HUES48 (cell line): ENCODE measurements around the gene CRYBB3.

Experiments used
- H3K27ac ChIP-seq: one replicate; pipeline ENCODE4 v1.7.0; 2013; ENCODE audit warnings: low read depth, low read length, inconsistent platforms
- H3K27me3 ChIP-seq: 2 replicates; pipeline ENCODE4 v1.6.1; 2013; ENCODE audit warnings: mild to moderate bottlenecking, low read length; ENCODE audit not compliant: control insufficient read depth, insufficient read depth
- H3K36me3 ChIP-seq: 2 replicates; pipeline ENCODE4 v1.6.1; 2013; ENCODE audit warnings: low read length; ENCODE audit not compliant: control insufficient read depth, insufficient read depth
- H3K4me1 ChIP-seq: 2 replicates; pipeline ENCODE4 v1.6.1; 2013; ENCODE audit warnings: mild to moderate bottlenecking, low read length; ENCODE audit not compliant: control insufficient read depth, insufficient read depth
- H3K4me3 ChIP-seq: 2 replicates; pipeline ENCODE4 v1.5.1; 2013; ENCODE audit warnings: mild to moderate bottlenecking, low read depth, low read length
- H3K9ac ChIP-seq: 2 replicates; pipeline ENCODE4 v1.6.1; 2013; ENCODE audit warnings: mild to moderate bottlenecking, low read depth, low read length, moderate library complexity
- H3K9me3 ChIP-seq: 2 replicates; pipeline ENCODE4 v1.6.1; 2013; ENCODE audit warnings: low read length; ENCODE audit not compliant: control insufficient read depth, insufficient read depth

Gene CRYBB3

DNA sequence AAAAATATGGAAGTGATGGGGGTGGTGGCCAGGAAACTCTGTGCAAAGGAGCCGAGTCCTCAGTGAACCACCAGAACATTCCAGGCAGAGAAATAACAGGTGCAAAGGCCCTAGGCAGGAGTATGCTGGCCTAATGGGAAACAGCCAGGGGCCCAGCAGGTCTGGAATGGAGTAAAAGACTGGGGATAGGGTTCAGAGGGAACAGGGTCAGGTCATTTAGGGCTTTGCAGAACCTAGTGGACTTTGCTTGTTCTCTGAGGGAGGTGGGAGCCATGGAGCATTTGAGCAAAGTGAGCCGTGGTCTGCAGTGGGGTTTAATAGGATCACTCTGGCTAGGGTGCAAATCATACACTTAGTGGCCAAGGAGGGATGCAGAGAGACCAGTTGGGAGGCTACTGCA lies 8.7 kb downstream of the CRYBB3 start:
- Histone ChIP-seq H3K4me3 (no peak overlapping the region), H3K4me1 (no peaks in the 10 kb centered on the region), H3K27me3 (no peaks in the 10 kb centered on the region), H3K9ac (no peak overlapping the region), H3K27ac (no peak overlapping the region), H3K36me3 (no peaks in the 10 kb centered on the region), H3K9me3 (no peaks in the 10 kb centered on the region)

DNA sequence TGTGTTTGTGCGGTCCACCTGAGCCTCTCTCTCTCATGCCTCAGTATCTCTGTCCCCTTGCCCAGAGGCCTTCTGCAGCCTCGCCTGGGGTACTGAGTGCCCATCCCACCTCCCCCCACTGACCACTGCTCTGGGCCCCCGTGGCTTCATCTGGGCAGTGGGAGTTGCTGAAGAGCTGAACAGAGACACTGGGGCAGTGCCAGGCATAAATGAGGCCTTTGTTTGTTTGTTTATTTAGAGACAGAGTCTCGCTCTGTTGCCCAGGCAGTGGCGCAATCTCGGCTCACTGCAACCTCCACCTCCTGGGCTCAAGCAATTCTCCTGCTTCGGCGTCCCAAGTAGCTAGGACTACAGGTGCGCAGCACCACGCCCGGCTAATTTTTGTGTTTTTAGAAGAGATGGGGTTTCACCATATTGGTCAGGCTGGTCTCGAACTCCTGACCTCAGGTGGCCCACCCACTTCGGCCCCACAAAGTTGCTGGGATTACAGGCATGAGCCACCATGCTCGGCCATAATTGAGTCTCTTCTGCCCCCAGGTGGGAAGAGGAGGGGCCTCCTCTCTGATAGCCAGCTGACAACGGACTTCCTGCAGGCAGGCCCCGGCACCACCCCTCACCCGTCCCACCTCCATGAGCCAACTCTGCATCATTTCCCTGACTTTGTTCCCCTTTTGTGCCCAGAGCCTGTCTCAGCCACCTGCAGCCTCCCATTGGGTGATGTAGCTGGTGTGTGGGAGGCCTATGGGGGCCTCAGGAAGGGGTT lies 9.3 kb downstream of the CRYBB3 start:
- Histone ChIP-seq H3K4me3 (no peak overlapping the region), H3K27ac (no peak overlapping the region), H3K4me1 (no peaks in the 10 kb centered on the region), H3K36me3 (no peaks in the 10 kb centered on the region), H3K9me3 (no peaks in the 10 kb centered on the region; the same call in 1 of the 2 replicates), H3K27me3 (no peaks in the 10 kb centered on the region), H3K9ac (no peak overlapping the region)

DNA sequence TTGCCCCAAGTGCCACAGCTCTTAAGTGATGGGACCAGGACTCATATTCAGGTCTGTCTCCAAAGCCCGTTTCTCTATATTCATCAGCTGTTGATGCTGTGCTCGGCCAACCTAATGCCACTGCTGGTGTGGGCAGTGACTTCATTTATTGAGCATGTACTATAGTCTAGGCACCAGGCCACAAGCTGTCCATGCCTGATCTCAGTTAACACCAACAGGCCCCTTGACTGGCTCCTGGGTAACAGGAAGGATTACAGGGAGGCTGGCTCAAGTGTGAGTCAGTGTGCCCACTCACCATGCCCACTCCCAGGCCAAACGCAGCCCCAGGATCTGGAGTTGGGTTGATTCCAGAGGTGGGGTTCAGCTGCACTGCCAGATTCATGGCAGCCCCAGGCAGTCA lies 11.1 kb downstream of the CRYBB3 start:
- H3K36me3 ChIP-seq, result no peaks in the 10 kb centered on the region
- H3K4me3 ChIP-seq, result no peak overlapping the region
- H3K9me3 ChIP-seq, result no peaks in the 10 kb centered on the region; the same call in 1 of the 2 replicates
- no peak overlapping the region for H3K27ac ChIP-seq
- no peak overlapping the region for H3K9ac ChIP-seq
- H3K27me3 ChIP-seq, result no peaks in the 10 kb centered on the region
- H3K4me1 ChIP-seq, result no peaks in the 10 kb centered on the region

DNA sequence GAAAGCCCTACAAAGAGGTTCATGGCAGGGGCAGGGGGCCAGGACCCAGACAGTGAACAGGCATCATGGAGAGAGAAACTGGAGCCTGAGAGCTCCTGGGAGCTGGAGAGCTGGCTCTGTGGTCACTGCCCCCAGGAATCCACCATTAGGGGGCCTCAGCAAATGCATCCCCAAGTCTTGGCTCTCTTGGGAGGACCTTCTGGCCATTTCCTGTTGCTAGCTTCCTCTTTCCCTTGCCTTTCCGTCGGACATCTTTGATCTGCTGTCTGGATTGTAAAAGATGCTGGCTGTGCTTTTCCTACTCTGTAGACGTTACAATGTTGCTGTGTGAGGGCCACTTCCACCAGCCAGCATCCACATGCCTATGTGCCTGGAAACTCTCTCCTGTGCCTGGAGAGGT lies 12.7 kb downstream of the CRYBB3 start:
- Histone ChIP-seq H3K4me1 (no peaks in the 10 kb centered on the region), H3K4me3 (no peak overlapping the region), H3K36me3 (no peaks in the 10 kb centered on the region), H3K27ac (no peak overlapping the region), H3K27me3 (no peaks in the 10 kb centered on the region), H3K9me3 (no peaks in the 10 kb centered on the region; the same call in 1 of the 2 replicates), H3K9ac (no peak overlapping the region)

DNA sequence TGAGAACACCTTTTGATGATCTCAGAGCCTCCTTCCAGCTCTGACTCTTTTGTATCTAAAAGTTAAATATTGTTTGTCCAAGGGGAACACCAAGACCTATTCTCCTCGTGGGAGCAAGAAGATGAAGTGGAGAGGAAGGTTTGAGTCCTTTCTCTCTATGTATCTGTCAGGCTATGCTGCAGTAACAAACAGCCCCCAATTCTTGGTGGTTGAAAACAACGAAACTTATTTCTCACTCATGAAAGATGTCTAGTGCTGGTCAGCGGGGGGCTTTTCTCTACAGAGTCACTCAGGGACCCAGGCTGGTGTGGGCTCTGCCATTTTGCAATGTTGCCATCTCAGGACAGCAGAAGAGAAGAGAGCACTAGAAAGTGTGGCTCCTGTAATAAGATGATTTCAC lies 13.6 kb downstream of the CRYBB3 start:
- no peak overlapping the region for H3K27ac ChIP-seq
- no peak overlapping the region for H3K4me3 ChIP-seq
- no peak overlapping the region for H3K9ac ChIP-seq
- no peaks in the 10 kb centered on the region for H3K4me1 ChIP-seq
- H3K9me3 ChIP-seq, result no peaks in the 10 kb centered on the region; the same call in 1 of the 2 replicates
- no peaks in the 10 kb centered on the region for H3K27me3 ChIP-seq
- H3K36me3 ChIP-seq, result no peaks in the 10 kb centered on the region

DNA sequence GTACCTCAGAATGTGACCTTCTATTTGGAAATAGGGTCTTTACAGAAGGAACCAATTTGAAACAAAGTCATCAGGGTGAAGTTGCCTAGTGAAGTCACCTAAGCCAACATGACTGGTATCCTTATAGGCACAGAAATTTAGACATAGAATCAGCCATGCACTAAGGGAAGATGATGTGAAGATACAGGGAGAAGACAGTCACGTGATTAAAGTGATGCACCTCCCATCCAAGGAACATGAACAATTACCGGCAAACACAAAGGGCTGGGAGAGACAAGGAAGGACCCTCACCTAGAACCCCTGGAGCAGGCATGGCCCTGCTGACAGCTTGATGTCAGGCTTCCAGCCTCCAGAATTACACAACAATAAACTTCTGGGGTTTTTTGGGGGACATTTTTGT lies 16.6 kb downstream of the CRYBB3 start:
- H3K9ac ChIP-seq, result no peak overlapping the region
- H3K9me3 ChIP-seq, result no peaks in the 10 kb centered on the region; the same call in 1 of the 2 replicates
- no peak overlapping the region for H3K27ac ChIP-seq
- no peak overlapping the region for H3K4me3 ChIP-seq
- H3K27me3 ChIP-seq, result no peaks in the 10 kb centered on the region
- no peaks in the 10 kb centered on the region for H3K4me1 ChIP-seq
- no peaks in the 10 kb centered on the region for H3K36me3 ChIP-seq

DNA sequence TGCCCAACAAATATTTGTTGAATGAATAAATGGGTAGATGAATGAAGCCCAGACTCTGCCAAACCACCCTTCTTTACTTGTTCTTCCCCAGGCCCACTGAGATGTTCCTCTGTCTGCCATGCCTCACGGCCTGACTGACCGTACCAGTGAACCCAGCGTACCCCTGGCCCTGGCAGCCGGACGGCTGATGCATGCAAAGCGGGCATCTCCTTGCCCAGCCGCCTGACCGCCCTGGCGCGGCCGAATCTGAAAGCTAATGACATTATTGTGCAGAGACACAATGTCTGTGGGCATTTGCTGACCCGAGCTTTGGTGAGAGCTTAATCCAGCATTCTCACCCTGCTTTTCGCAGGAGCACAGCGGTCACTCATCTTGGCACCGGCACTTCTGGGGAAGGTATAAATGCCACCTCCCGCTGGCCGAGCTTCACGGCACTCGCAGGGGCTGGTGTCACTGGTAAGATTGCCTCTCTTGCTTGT lies 19.6 kb downstream of the CRYBB3 start, which contains the start of gene CRYBB2:
Gene CRYBB2 (plus strand): TSS at position 429 of the 479 bp plus-strand sequence. CDS start 1,791 bp downstream, outside the sequence.
- Histone ChIP-seq H3K27me3 (no peaks in the 10 kb centered on the region), H3K4me1 (no peaks in the 10 kb centered on the region), H3K4me3 (no peak within 1 kb of the TSS), H3K9me3 (no peaks in the 10 kb centered on the region), H3K36me3 (no peaks in the 10 kb centered on the region), H3K9ac (no peak within 1 kb of the TSS), H3K27ac (no peak within 1 kb of the TSS)

DNA sequence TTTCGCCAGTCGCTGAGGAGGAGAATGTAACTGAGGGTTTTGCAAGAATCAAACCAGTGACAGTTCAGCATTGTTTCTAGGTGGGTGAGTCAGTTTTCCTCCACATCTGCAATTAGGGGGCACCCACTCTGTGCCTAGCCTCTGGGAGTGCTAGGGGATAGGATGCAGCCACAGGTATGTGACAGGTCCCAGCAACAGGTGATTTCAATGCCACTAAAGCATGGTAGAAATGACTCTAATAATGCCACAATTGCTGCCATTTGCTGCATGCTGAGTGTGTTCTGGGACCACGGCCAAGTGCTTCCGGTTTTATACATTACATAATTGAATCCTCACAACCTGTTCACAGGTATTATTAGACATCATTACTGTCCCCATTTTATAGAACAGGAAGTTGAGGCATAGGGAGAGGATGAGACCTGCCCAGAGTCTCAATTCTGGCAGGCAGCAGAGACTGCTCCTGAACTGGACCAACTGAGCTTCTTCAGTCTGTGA lies 20.3 kb downstream of the CRYBB3 start:
- H3K4me1 ChIP-seq, result no peaks in the 10 kb centered on the region
- H3K9ac ChIP-seq, result no peak overlapping the region
- no peaks in the 10 kb centered on the region for H3K27me3 ChIP-seq
- no peak overlapping the region for H3K27ac ChIP-seq
- H3K4me3 ChIP-seq, result no peak overlapping the region
- H3K36me3 ChIP-seq, result no peaks in the 10 kb centered on the region
- no peaks in the 10 kb centered on the region for H3K9me3 ChIP-seq

DNA sequence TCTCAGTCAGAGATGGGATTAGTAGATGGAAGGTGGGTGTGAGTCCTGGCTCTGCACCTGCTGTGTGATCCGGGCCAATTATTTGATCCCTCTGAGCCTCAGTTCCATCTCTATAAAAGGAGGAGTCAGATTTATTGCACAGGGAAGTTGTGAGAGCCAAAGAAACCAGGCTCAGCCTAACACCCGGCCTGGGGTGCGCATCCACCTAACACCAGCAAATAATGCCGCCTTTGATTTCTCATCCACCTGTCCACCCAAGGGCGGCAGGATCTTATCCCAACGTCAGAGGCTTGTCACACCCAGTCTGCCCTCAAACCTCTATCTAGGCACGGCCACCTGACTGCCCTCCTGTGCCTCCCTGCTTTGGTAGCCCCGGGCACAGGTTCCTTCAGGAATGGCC lies 22.1 kb downstream of the CRYBB3 start:
- H3K27ac ChIP-seq, result no peak overlapping the region
- no peak overlapping the region for H3K4me3 ChIP-seq
- no peaks in the 10 kb centered on the region for H3K9me3 ChIP-seq
- H3K4me1 ChIP-seq, result no peaks in the 10 kb centered on the region
- H3K9ac ChIP-seq, result no peak overlapping the region
- H3K36me3 ChIP-seq, result no peaks in the 10 kb centered on the region
- H3K27me3 ChIP-seq, result no peaks in the 10 kb centered on the region

DNA sequence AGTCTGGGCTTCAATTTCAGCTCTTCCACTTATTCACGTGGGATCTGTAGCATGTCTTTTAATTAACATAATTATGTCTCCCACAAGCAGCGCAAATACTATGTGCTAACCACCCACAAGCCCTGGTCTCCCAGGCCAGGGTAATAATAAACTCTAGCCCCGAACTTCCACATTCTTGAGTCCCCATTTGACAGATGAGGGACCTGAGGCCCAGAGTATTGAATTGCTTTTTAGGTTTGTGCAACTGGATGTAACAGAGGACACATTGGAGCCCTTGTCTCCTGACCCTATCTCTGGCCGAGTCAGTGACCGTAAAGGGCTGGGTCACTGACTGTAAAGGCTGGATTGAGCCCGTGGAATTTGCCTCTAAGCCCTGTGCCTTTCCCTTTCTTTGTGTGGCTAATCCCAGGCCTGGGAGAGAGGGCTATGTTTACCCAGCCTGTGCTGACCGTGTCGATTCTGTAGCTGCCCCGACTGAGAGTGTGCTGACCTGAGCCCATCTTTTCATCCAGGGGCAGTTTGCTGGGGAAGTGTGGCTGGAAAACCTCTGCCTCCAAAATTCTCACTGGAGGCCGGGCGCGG lies 23.7 kb downstream of the CRYBB3 start:
- no peaks in the 10 kb centered on the region for H3K27me3 ChIP-seq
- H3K27ac ChIP-seq, result no peak overlapping the region
- H3K9me3 ChIP-seq, result no peaks in the 10 kb centered on the region
- H3K9ac ChIP-seq, result no peak overlapping the region
- H3K36me3 ChIP-seq, result no peaks in the 10 kb centered on the region
- no peak overlapping the region for H3K4me3 ChIP-seq
- no peaks in the 10 kb centered on the region for H3K4me1 ChIP-seq

DNA sequence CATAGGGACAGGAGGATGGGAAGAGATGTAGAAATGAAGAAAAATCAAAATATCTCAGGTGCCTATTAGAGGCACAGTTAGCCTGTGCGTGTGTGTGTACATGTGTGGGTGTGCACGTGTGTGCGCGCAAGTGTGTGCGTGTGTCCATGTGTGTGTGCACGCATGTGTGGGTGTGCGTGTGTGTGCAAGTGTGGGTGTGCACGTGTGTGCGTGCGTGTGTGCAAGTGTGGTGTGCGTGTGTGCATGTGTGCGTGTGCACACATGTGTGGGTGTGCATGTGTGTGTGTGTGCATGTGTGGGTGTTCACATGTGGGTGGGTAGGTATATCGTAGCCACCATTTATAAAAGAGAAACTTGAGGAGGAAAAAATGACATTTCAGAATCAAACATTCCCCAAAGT lies 29.2 kb downstream of the CRYBB3 start:
- H3K27ac ChIP-seq, result no peak overlapping the region
- H3K27me3 ChIP-seq, result no peaks in the 10 kb centered on the region
- no peak overlapping the region for H3K9ac ChIP-seq
- H3K4me3 ChIP-seq, result no peak overlapping the region
- H3K9me3 ChIP-seq, result no peaks in the 10 kb centered on the region
- no peaks in the 10 kb centered on the region for H3K36me3 ChIP-seq
- H3K4me1 ChIP-seq, result no peaks in the 10 kb centered on the region
